Neural progenitor cell (in vitro differentiated cells): ENCODE results near the gene LBX2. TPM values are rescaled to one million over a fixed set of nuclear protein-coding genes. Genes with fewer than 3 reads are reported as not detected.
A peak's percentile ranks its signal among the peaks of the same experiment; 100 is the strongest.

ENCODE experiments used
- DNase-seq: peaks from one replicate; pipeline ENCODE4 v3.0.0-alpha.2; 2016; ENCODE audit warnings: low spot score
- H2AFZ ChIP-seq: fragments of 200-600 bp; sonication (generic); replicated peaks from 2 replicates; pipeline ENCODE4 v1.6.1; 2016; ENCODE audit warnings: antibody characterized with exemption
- H3F3A ChIP-seq: fragments of 200-600 bp; sonication (generic); 2 replicates; pipeline ENCODE4 v1.6.1; 2016; ENCODE audit warnings: antibody characterized with exemption, low read depth
- H3K27ac ChIP-seq: fragments of 200-600 bp; sonication (generic); 2 replicates; pipeline ENCODE4 v1.5.1; 2016; ENCODE audit warnings: mild to moderate bottlenecking
- H3K27me3 ChIP-seq: fragments of 200-600 bp; sonication (generic); 2 replicates; pipeline ENCODE4 v1.6.1; 2016; ENCODE audit warnings: mild to moderate bottlenecking, moderate library complexity
- H3K36me3 ChIP-seq: fragments of 200-600 bp; sonication (generic); 2 replicates; pipeline ENCODE4 v1.5.1; 2016
- H3K4me1 ChIP-seq: fragments of 200-600 bp; sonication (generic); 2 replicates; pipeline ENCODE4 v1.6.1; 2016; ENCODE audit warnings: mixed run types
- H3K4me2 ChIP-seq: fragments of 200-600 bp; sonication (generic); 2 replicates; pipeline ENCODE4 v1.6.1; 2016
- H3K4me3 ChIP-seq: fragments of 200-600 bp; sonication (generic); 2 replicates; pipeline ENCODE4 v1.5.1; 2016
- H3K79me2 ChIP-seq: fragments of 200-600 bp; sonication (generic); 2 replicates; pipeline ENCODE4 v1.6.1; 2016; ENCODE audit warnings: low read depth
- H3K9ac ChIP-seq: fragments of 200-600 bp; sonication (generic); 2 replicates; pipeline ENCODE4 v1.6.1; 2016
- H3K9me3 ChIP-seq: fragments of 200-600 bp; sonication (generic); 2 replicates; pipeline ENCODE4 v1.5.1; 2016; ENCODE audit warnings: low read depth
- H4K20me1 ChIP-seq: fragments of 200-600 bp; sonication (generic); 2 replicates; pipeline ENCODE4 v1.6.1; 2016; ENCODE audit warnings: low read depth
- H3K27ac Mint-ChIP-seq: 3 replicates; pipeline ENCODE4 v1.8.0; 2021; ENCODE audit warnings: mixed read lengths
- H3K27me3 Mint-ChIP-seq: 2 replicates; pipeline ENCODE4 v1.8.0; 2022; ENCODE audit warnings: low read depth, mild to moderate bottlenecking, inconsistent platforms, moderate library complexity, mixed read lengths; ENCODE audit not compliant: insufficient read depth
- H3K36me3 Mint-ChIP-seq: 3 replicates; pipeline ENCODE4 v1.8.0; 2021; ENCODE audit warnings: mixed read lengths
- H3K4me1 Mint-ChIP-seq: 3 replicates; pipeline ENCODE4 v1.8.0; 2021; ENCODE audit warnings: mixed read lengths
- H3K4me3 Mint-ChIP-seq: 3 replicates; pipeline ENCODE4 v1.8.0; 2021; ENCODE audit warnings: mild to moderate bottlenecking, moderate library complexity, mixed read lengths
- H3K9me3 Mint-ChIP-seq: 3 replicates; pipeline ENCODE4 v1.8.0; 2020; ENCODE audit warnings: mixed read lengths
- EZH2 ChIP-seq: fragments of 200-600 bp; sonication (generic); IDR thresholded peaks from 2 replicates; pipeline ENCODE4 v1.6.1; 2017; ENCODE audit warnings: antibody characterized with exemption, mild to moderate bottlenecking, moderate library complexity
- EZH2phosphoT487 ChIP-seq: fragments of 200-600 bp; sonication (generic); IDR thresholded peaks from 2 replicates; pipeline ENCODE4 v1.6.1; 2017; ENCODE audit warnings: antibody characterized with exemption
- total RNA-seq: library from RNA; depleted of rRNA; stranded (reverse); fragments of >200 nt; gene quantifications from 2 replicates; pipeline ENCODE4 v1.2.3, GENCODE V29; 2015; ENCODE audit warnings: low replicate concordance
- TF ChIP-seq, protein P1 (sequence below): fragments of 200-600 bp; sonication (generic); IDR thresholded peaks from 2 replicates; pipeline ENCODE4 v1.5.1; 2017; ENCODE audit warnings: antibody characterized with exemption, mild to moderate bottlenecking

The LBX2 gene
- total RNA-seq, 1 donor from 2014 or later: not detected

DNA sequence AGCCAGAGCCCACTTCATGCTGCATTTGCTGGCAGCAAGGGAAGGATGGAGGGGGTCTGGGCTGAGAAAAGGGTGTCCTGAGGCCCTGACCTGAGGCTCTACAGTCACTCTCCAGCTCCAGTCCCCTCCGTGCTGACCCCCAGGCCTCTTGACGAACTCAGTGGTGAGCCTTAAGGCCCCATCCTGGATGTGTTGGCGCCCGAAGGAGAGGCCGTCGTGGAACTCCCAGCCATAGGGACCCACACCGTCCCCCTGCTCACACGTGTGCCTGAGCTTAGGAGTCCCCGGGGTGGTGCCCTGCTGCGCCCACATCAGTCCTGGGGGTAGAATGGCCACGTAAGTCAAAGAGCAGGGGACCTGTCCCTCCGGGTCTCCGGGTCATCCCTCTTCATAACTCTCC lies 35.0 kb downstream of the LBX2 start:
- H4K20me1 ChIP-seq: no peaks in the 10 kb centered on the region
- Mint-ChIP-seq H3K4me1 (peaks cover 14% of the 10 kb centered on the region), H3K4me3 (peak overlapping the region; percentile 98), H3K9me3 (no peaks in the 10 kb centered on the region), H3K27me3 (peaks cover 10% of the 10 kb centered on the region), H3K27ac (no peak overlapping the region), H3K36me3 (peaks cover 12% of the 10 kb centered on the region)
- H3K9ac ChIP-seq: peak overlapping the region; percentile 68
- peaks cover 7% of the 10 kb centered on the region for H3K4me1 ChIP-seq
- peak; percentile 23 for DNase-seq
- peak overlapping the region; percentile 90 for H3K4me2 ChIP-seq
- H2AFZ ChIP-seq: no peak overlapping the region
- H3K27ac ChIP-seq: no peak overlapping the region
- no peaks in the 10 kb centered on the region for H3K27me3 ChIP-seq
- H3K4me3 ChIP-seq: peak overlapping the region; percentile 89
- no peaks in the 10 kb centered on the region for H3K36me3 ChIP-seq
- no peaks in the 10 kb centered on the region for H3K9me3 ChIP-seq
- TF ChIP-seq EZH2phosphoT487 (no peak), EZH2 (no peak)
- TF ChIP-seq, protein P1, sequence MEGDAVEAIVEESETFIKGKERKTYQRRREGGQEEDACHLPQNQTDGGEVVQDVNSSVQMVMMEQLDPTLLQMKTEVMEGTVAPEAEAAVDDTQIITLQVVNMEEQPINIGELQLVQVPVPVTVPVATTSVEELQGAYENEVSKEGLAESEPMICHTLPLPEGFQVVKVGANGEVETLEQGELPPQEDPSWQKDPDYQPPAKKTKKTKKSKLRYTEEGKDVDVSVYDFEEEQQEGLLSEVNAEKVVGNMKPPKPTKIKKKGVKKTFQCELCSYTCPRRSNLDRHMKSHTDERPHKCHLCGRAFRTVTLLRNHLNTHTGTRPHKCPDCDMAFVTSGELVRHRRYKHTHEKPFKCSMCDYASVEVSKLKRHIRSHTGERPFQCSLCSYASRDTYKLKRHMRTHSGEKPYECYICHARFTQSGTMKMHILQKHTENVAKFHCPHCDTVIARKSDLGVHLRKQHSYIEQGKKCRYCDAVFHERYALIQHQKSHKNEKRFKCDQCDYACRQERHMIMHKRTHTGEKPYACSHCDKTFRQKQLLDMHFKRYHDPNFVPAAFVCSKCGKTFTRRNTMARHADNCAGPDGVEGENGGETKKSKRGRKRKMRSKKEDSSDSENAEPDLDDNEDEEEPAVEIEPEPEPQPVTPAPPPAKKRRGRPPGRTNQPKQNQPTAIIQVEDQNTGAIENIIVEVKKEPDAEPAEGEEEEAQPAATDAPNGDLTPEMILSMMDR: no peak
- peaks cover 28% of the 10 kb centered on the region for H3F3A ChIP-seq
- H3K79me2 ChIP-seq: peaks cover 19% of the 10 kb centered on the region

DNA sequence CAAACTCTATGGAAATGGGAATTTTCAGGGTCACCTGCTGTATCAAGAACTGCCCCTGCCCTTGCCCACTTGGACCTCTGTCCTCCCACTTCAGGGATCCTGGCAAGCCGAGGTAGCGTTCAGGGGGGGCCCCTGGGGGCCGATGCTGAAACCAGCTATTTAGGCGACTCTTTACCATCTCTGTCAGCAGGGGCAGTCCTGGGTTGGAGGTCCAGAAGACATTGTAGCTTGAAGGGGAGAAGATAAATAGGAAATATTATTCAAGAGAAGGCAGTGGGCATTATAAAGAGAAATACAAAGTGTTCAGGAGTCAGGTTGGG lies 36.7 kb downstream of the LBX2 start:
- Histone ChIP-seq H3K27ac (no peak overlapping the region), H3K36me3 (no peaks in the 10 kb centered on the region), H3K4me3 (no peak overlapping the region), H3K9ac (no peak overlapping the region), H3K9me3 (no peaks in the 10 kb centered on the region), H3K27me3 (no peaks in the 10 kb centered on the region), H4K20me1 (no peaks in the 10 kb centered on the region), H3K4me2 (no peak overlapping the region), H3K79me2 (peaks cover 28% of the 10 kb centered on the region), H2AFZ (no peak overlapping the region), H3K4me1 (peaks cover 9% of the 10 kb centered on the region), H3F3A (peaks cover 30% of the 10 kb centered on the region)
- peaks cover 15% of the 10 kb centered on the region for H3K27me3 Mint-ChIP-seq
- peaks cover 12% of the 10 kb centered on the region for H3K36me3 Mint-ChIP-seq
- H3K4me3 Mint-ChIP-seq: peak overlapping the region; percentile 80
- H3K4me1 Mint-ChIP-seq: peaks cover 22% of the 10 kb centered on the region
- H3K9me3 Mint-ChIP-seq: no peaks in the 10 kb centered on the region
- DNase-seq: no peak
- no peak for TF ChIP-seq EZH2phosphoT487
- TF ChIP-seq, protein P1: no peak
- TF ChIP-seq EZH2: no peak
- no peak overlapping the region for H3K27ac Mint-ChIP-seq

DNA sequence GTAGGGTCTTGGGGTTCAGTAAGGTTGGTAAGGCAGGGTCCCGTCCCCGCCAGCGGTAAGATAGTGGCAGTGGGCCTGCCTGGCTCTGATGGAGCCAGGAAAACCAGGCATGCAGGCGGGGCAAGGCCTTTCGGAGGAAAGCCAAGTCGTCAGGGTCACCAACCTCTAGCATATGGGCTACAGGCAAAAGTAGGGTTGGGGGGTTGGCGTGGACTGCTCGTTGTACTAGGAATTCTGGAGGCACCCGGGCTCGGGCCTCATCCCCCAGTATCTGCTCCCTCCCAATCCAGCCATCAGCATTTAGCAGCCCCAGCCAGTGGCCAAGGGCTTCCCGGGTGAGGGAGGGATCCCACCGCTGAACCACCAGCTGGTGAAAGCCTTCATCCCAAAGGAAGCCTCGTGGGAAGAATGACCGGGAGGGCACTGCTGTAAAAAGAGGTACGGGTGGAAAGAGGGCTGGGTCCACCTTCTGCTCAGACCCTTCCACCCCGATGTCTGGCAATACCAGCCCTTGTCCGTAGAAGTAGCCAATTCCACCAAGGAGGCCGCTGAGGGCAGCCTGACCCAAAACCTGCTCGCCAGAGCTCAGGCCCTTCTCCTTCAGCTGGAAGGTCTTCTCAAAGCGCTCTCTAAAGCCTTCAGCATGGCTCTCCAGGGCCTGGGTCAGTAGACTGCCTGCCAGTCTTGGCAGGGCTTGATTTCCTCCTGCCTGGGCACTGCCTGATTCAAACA lies 37.2 kb downstream of the LBX2 start:
- peaks cover 9% of the 10 kb centered on the region for H3K4me1 ChIP-seq
- no peak overlapping the region for H3K27ac Mint-ChIP-seq
- H2AFZ ChIP-seq: no peak overlapping the region
- no peak for DNase-seq
- TF ChIP-seq EZH2 (no peak), EZH2phosphoT487 (no peak)
- TF ChIP-seq, protein P1: no peak
- H3K36me3 Mint-ChIP-seq: peaks cover 12% of the 10 kb centered on the region
- H4K20me1 ChIP-seq: no peaks in the 10 kb centered on the region
- peaks cover 23% of the 10 kb centered on the region for H3K4me1 Mint-ChIP-seq
- no peak overlapping the region for H3K9ac ChIP-seq
- H3K9me3 ChIP-seq: no peaks in the 10 kb centered on the region
- H3K27me3 ChIP-seq: no peaks in the 10 kb centered on the region
- H3K9me3 Mint-ChIP-seq: no peaks in the 10 kb centered on the region
- no peaks in the 10 kb centered on the region for H3K36me3 ChIP-seq
- peaks cover 31% of the 10 kb centered on the region for H3F3A ChIP-seq
- H3K27me3 Mint-ChIP-seq: peaks cover 15% of the 10 kb centered on the region
- peak overlapping the region; percentile 80 for H3K4me3 Mint-ChIP-seq
- no peak overlapping the region for H3K4me3 ChIP-seq
- peaks cover 28% of the 10 kb centered on the region for H3K79me2 ChIP-seq
- no peak overlapping the region for H3K4me2 ChIP-seq
- no peak overlapping the region for H3K27ac ChIP-seq
